Activated CD8-positive, alpha-beta memory T cell treated with anti-CD3 and anti-CD28 coated beads for 1 hour (primary cell): Measurements from ENCODE around the gene SERGEF.

Experiments used
- DNase-seq, 2 donors: peaks; one replicate each; pipeline ENCODE4 v3.0.0-alpha.2; 2020; ENCODE audit warnings: low read depth in 1 of 2; ENCODE audit errors: extremely low read depth in 1 of 2

SERGEF gene

GRCh38 chr11:17822401-17822781 is 190.5 kb downstream of the SERGEF start:
- DNase-seq, result no peak

- no peak for DNase-seq
These were observed 191.0 kb downstream of the SERGEF start for GRCh38 chr11:17821648-17822400.

- no peak for DNase-seq
These were observed 196.5 kb downstream of the SERGEF start for GRCh38 chr11:17816232-17816931.

GRCh38 chr11:17814546-17814945 is 198.3 kb downstream of the SERGEF start:
- no peak for DNase-seq

- DNase-seq, result no peak
These were observed 199.3 kb downstream of the SERGEF start for GRCh38 chr11:17813391-17814059.

- no peak for DNase-seq
These were observed 200.0 kb downstream of the SERGEF start for GRCh38 chr11:17812865-17813187.

- no peak for DNase-seq
These were observed 200.6 kb downstream of the SERGEF start for GRCh38 chr11:17812091-17812864.

- DNase-seq, result no peak
These were observed 201.5 kb downstream of the SERGEF start for GRCh38 chr11:17811352-17811751.

- no peak for DNase-seq
These were observed 202.1 kb downstream of the SERGEF start for GRCh38 chr11:17810746-17811145.

GRCh38 chr11:17810041-17810440 is 202.8 kb downstream of the SERGEF start:
- no peak for DNase-seq

GRCh38 chr11:17807034-17807433 is 205.8 kb downstream of the SERGEF start:
- no peak for DNase-seq

GRCh38 chr11:17805873-17806272 is 207.0 kb downstream of the SERGEF start:
- DNase-seq, result no peak

- DNase-seq, result no peak
These were observed 207.8 kb downstream of the SERGEF start for GRCh38 chr11:17805043-17805442.

- DNase-seq, result no peak
These were observed 209.0 kb downstream of the SERGEF start for GRCh38 chr11:17803754-17804334.

- DNase-seq, result no peak
These were observed 210.4 kb downstream of the SERGEF start for GRCh38 chr11:17802491-17802890.

GRCh38 chr11:17801166-17801565 is 211.7 kb downstream of the SERGEF start:
- DNase-seq, result no peak

- DNase-seq, result no peak
These were observed 213.7 kb downstream of the SERGEF start for GRCh38 chr11:17799147-17799546.

GRCh38 chr11:17798716-17799115 is 214.1 kb downstream of the SERGEF start:
- no peak for DNase-seq

GRCh38 chr11:17798253-17798652 is 214.6 kb downstream of the SERGEF start:
- no peak for DNase-seq

- no peak for DNase-seq
These were observed 216.7 kb downstream of the SERGEF start for GRCh38 chr11:17796154-17796553.

- no peak for DNase-seq
These were observed 217.9 kb downstream of the SERGEF start for GRCh38 chr11:17794981-17795380.
